ENCODE results near the gene SMLR1. TPM values are rescaled to one million over a fixed set of nuclear protein-coding genes. Genes with fewer than 3 reads are reported as not detected.

SMLR1 gene
- total and polyA plus RNA-seq, 9 of the 15 experiments (the other 6 are each of a cell fraction or from before 2014, with no cell fraction given) = not detected

DNA sequence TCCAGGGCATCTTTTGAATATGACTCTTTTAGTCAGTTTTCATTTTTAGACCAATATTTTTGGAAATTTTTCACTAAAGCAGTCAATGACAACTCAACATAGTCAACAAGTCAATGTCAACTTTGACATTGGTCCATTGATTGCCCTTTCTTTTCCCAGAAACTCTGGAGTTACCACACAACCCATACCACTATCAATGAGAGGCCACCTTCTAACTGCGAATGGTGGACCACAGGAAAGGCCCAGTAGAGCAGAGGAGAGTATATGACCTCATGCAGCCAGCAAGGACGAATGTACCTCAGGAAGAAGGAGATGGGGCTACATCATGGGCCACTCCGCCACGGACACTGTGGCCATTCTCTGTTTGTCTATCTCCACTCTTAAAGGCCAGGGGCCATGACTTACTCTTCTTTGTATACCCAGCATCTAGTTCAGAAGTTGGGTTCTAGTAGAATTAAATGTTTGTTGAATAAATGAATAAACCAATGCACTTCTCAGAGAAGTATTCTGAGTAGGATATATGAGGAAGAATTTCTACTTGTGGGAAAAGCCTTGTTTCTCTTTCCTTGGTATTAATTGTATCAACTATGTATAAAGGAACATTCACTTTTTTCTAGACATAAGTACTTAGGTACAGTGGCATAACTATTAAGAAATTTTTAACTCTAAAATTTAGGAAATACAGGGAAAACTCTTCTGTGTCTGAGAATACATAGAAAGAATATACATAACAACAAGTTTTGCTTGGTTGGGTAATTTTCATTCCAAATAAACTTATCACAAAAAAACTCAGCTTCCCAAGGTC, 562 bp upstream of the SMLR1 start:
- Histone ChIP-seq H3K27me3 (ENCODE audit: control insufficient read depth in 2 of 2, insufficient read depth in 2 of 2, low read length in 2 of 2) (no peaks in the 10 kb centered on the region), H3K27ac (ENCODE audit: extremely low read depth, low read depth, low read length) (no peak overlapping the region), H4K20me1 (replicated peaks; ENCODE audit: control insufficient read depth, insufficient read depth, low read length) (no peaks in the 10 kb centered on the region), H3K9me3 (replicated peaks; ENCODE audit: control insufficient read depth, insufficient read depth, low read depth, low read length) (no peaks in the 10 kb centered on the region), H3K4me3 (no peak overlapping the region), H2AFZ (ENCODE audit: low read depth, low read length) (no peak overlapping the region), H3K79me2 (ENCODE audit: control insufficient read depth, insufficient read depth, low read length) (no peaks in the 10 kb centered on the region), H3K36me3 (ENCODE audit: control insufficient read depth, insufficient read depth, low read length) (no peaks in the 10 kb centered on the region), H3K4me2 (ENCODE audit: insufficient read depth, low read length) (no peak overlapping the region), H3K4me1 (replicated peaks in 1 of 2; ENCODE audit: control insufficient read depth in 2 of 2, insufficient read depth in 2 of 2, low read length in 2 of 2) (no peaks in the 10 kb centered on the region), H3K9ac (ENCODE audit: insufficient read depth in 1 of 2, low read depth in 2 of 2, low read length in 2 of 2) (no peak overlapping the region), H3K9me1 (ENCODE audit: control insufficient read depth, insufficient read depth, low read length) (no peaks in the 10 kb centered on the region)
- WGBS (ENCODE audit: insufficient coverage, low coverage, missing lambda C conversion rate) = 2% methylated on average over 4 of the region's 4 CpGs
- CTCF ChIA-PET (ENCODE audit: low intra/inter-chr PET ratio) = interaction anchor here (0.6 to 0.7 kb wide), 2 partner anchors 24 to 46 kb away, joined by 4 to 6 read pairs; no protein-coding TSS in a partner anchor
- no TSS peak for BruUV-seq (replicated peaks)
- intact Hi-C loops (cut with micrococcal nuclease) (no loop called here), in situ Hi-C loops (cut with MboI) (no loop called here)
- ATAC-seq (no peak), FAIRE-seq (no peak), DNase-seq (ENCODE audit: extremely low read depth in 1 of 4, low spot score in 3 of 4) (no peak)
- POLR2A ChIA-PET = no interaction called here
- no peak for TF ChIP-seq ZNF121 (CRISPR knock-in tag; conservative IDR thresholded peaks at IDR 0.05)
- TF ChIP-seq EGR1 (conservative IDR thresholded peaks at IDR 0.05) = no peak
- TF ChIP-seq NCOA4 (IDR thresholded peaks at IDR 0.05; ENCODE audit: partially characterized antibody) = no peak
- no peak for TF ChIP-seq FOS (IDR thresholded peaks at IDR 0.05; ENCODE audit: extremely low read depth, insufficient read length)
- TF ChIP-seq, protein P1, sequence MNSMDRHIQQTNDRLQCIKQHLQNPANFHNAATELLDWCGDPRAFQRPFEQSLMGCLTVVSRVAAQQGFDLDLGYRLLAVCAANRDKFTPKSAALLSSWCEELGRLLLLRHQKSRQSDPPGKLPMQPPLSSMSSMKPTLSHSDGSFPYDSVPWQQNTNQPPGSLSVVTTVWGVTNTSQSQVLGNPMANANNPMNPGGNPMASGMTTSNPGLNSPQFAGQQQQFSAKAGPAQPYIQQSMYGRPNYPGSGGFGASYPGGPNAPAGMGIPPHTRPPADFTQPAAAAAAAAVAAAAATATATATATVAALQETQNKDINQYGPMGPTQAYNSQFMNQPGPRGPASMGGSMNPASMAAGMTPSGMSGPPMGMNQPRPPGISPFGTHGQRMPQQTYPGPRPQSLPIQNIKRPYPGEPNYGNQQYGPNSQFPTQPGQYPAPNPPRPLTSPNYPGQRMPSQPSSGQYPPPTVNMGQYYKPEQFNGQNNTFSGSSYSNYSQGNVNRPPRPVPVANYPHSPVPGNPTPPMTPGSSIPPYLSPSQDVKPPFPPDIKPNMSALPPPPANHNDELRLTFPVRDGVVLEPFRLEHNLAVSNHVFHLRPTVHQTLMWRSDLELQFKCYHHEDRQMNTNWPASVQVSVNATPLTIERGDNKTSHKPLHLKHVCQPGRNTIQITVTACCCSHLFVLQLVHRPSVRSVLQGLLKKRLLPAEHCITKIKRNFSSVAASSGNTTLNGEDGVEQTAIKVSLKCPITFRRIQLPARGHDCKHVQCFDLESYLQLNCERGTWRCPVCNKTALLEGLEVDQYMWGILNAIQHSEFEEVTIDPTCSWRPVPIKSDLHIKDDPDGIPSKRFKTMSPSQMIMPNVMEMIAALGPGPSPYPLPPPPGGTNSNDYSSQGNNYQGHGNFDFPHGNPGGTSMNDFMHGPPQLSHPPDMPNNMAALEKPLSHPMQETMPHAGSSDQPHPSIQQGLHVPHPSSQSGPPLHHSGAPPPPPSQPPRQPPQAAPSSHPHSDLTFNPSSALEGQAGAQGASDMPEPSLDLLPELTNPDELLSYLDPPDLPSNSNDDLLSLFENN (IDR thresholded peaks at IDR 0.05; ENCODE audit: low read depth in 2 of 2, low read length in 2 of 2) = no peak
- TF ChIP-seq BCOR (IDR thresholded peaks at IDR 0.05) = no peak
- no peak for TF ChIP-seq MCM5 (IDR thresholded peaks at IDR 0.05; ENCODE audit: low read depth)
- TF ChIP-seq ZNF57 (CRISPR knock-in tag; IDR thresholded peaks at IDR 0.05) = no peak
- no peak for TF ChIP-seq ZBED1 (IDR thresholded peaks at IDR 0.05)
- TF ChIP-seq, protein P2, sequence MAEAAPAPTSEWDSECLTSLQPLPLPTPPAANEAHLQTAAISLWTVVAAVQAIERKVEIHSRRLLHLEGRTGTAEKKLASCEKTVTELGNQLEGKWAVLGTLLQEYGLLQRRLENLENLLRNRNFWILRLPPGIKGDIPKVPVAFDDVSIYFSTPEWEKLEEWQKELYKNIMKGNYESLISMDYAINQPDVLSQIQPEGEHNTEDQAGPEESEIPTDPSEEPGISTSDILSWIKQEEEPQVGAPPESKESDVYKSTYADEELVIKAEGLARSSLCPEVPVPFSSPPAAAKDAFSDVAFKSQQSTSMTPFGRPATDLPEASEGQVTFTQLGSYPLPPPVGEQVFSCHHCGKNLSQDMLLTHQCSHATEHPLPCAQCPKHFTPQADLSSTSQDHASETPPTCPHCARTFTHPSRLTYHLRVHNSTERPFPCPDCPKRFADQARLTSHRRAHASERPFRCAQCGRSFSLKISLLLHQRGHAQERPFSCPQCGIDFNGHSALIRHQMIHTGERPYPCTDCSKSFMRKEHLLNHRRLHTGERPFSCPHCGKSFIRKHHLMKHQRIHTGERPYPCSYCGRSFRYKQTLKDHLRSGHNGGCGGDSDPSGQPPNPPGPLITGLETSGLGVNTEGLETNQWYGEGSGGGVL (CRISPR knock-in tag; IDR thresholded peaks at IDR 0.05) = no peak
- TF ChIP-seq RFX5 (IDR thresholded peaks at IDR 0.05; ENCODE audit: low read depth, low read length) = no peak
- TF ChIP-seq, protein P3, sequence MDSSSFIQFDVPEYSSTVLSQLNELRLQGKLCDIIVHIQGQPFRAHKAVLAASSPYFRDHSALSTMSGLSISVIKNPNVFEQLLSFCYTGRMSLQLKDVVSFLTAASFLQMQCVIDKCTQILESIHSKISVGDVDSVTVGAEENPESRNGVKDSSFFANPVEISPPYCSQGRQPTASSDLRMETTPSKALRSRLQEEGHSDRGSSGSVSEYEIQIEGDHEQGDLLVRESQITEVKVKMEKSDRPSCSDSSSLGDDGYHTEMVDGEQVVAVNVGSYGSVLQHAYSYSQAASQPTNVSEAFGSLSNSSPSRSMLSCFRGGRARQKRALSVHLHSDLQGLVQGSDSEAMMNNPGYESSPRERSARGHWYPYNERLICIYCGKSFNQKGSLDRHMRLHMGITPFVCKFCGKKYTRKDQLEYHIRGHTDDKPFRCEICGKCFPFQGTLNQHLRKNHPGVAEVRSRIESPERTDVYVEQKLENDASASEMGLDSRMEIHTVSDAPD (CRISPR knock-in tag; IDR thresholded peaks at IDR 0.05) = no peak
- TF ChIP-seq, protein P4, sequence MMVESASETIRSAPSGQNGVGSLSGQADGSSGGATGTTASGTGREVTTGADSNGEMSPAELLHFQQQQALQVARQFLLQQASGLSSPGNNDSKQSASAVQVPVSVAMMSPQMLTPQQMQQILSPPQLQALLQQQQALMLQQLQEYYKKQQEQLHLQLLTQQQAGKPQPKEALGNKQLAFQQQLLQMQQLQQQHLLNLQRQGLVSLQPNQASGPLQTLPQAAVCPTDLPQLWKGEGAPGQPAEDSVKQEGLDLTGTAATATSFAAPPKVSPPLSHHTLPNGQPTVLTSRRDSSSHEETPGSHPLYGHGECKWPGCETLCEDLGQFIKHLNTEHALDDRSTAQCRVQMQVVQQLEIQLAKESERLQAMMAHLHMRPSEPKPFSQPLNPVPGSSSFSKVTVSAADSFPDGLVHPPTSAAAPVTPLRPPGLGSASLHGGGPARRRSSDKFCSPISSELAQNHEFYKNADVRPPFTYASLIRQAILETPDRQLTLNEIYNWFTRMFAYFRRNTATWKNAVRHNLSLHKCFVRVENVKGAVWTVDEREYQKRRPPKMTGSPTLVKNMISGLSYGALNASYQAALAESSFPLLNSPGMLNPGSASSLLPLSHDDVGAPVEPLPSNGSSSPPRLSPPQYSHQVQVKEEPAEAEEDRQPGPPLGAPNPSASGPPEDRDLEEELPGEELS (CRISPR knock-in tag; IDR thresholded peaks at IDR 0.05; ENCODE audit: borderline replicate concordance) = no peak
- no peak for TF ChIP-seq GABPA (tag; conservative IDR thresholded peaks at IDR 0.05; ENCODE audit: low read depth)

Data from K562 (cell line).